Measurements from ENCODE around the gene SLC12A5. TPM values are rescaled to one million over a fixed set of nuclear protein-coding genes. Genes with fewer than 3 reads are reported as not detected.

Gene SLC12A5
- total and polyA plus RNA-seq, 3 donors from 2014 or later = 5.5 to 15.5 (median 9.2) TPM

DNA sequence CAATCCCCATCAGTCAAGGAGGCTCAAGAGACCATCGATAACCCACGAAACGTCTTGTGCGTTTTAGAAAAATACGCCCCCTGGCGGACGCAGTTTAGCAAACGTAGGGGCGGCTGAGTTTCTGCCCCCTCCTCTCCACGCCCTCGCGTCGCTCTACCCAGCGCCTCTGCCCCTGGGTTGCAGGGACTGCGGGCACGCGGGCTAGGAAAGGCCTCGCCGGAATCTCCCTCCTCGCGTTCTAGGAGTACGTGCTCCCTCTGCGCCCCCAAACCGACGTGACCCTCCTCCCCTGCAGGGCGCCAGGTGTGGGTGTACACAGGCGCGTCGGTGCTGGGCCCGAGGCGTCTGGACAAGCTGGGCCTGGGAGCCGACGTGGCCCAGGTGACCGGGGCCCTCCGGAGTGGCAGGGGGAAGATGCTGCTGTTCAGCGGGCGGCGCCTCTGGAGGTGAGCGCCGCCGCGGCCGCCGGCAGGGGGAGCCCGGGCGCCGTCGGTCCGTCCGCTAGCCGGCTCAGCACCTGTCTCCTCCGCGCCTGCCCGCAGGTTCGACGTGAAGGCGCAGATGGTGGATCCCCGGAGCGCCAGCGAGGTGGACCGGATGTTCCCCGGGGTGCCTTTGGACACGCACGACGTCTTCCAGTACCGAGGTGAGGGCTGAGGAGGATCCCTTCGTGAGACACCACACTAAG, 15.0 kb upstream of the SLC12A5 start:
- H3K4me1 ChIP-seq = peaks cover 5% of the 10 kb centered on the region
- peak; percentile 70 for DNase-seq
- no peaks in the 10 kb centered on the region for H3K9me3 ChIP-seq
- TF ChIP-seq, protein P1, sequence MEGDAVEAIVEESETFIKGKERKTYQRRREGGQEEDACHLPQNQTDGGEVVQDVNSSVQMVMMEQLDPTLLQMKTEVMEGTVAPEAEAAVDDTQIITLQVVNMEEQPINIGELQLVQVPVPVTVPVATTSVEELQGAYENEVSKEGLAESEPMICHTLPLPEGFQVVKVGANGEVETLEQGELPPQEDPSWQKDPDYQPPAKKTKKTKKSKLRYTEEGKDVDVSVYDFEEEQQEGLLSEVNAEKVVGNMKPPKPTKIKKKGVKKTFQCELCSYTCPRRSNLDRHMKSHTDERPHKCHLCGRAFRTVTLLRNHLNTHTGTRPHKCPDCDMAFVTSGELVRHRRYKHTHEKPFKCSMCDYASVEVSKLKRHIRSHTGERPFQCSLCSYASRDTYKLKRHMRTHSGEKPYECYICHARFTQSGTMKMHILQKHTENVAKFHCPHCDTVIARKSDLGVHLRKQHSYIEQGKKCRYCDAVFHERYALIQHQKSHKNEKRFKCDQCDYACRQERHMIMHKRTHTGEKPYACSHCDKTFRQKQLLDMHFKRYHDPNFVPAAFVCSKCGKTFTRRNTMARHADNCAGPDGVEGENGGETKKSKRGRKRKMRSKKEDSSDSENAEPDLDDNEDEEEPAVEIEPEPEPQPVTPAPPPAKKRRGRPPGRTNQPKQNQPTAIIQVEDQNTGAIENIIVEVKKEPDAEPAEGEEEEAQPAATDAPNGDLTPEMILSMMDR (IDR thresholded peaks at IDR 0.05) = peak; percentile 46 to 80 (median 60)
- TF ChIP-seq POLR2A (IDR thresholded peaks at IDR 0.05) = no peak
- intact Hi-C loops (cut with DNase I; ENCODE audit: low total_unique reads) = no loop called here
- H3K27me3 ChIP-seq = peaks cover 6% of the 10 kb centered on the region
- peak overlapping the region; percentile 31 to 47 for H3K4me3 ChIP-seq
- WGBS, 2 donors = 2 to 3% methylated on average over 28 to 49 of the region's 67 CpGs
- H3K27ac ChIP-seq = no peak overlapping the region
- H3K36me3 ChIP-seq (ENCODE audit: low read depth, missing control alignments) = no peaks in the 10 kb centered on the region

- TF ChIP-seq, protein P1 (IDR thresholded peaks at IDR 0.05) = no peak
- no peak for TF ChIP-seq POLR2A (IDR thresholded peaks at IDR 0.05)
- intact Hi-C loops (cut with DNase I; ENCODE audit: low total_unique reads) = no loop called here
- WGBS, 2 donors = 33 to 40% methylated on average over 7 of the region's 7 CpGs
- DNase-seq = peak; percentile 45
- no peak overlapping the region for H3K27ac ChIP-seq
- peak overlapping the region; percentile 31 to 47 for H3K4me3 ChIP-seq
- peaks cover 5% of the 10 kb centered on the region for H3K4me1 ChIP-seq
- H3K36me3 ChIP-seq (ENCODE audit: low read depth, missing control alignments) = no peaks in the 10 kb centered on the region
- H3K9me3 ChIP-seq = no peaks in the 10 kb centered on the region
- peaks cover 6% of the 10 kb centered on the region for H3K27me3 ChIP-seq
These were observed 14.3 kb upstream of the SLC12A5 start for GRCh38 chr20:46014517-46015396.

- no peak for DNase-seq
These were observed 11.7 kb upstream of the SLC12A5 start for GRCh38 chr20:46017272-46017671.

DNA sequence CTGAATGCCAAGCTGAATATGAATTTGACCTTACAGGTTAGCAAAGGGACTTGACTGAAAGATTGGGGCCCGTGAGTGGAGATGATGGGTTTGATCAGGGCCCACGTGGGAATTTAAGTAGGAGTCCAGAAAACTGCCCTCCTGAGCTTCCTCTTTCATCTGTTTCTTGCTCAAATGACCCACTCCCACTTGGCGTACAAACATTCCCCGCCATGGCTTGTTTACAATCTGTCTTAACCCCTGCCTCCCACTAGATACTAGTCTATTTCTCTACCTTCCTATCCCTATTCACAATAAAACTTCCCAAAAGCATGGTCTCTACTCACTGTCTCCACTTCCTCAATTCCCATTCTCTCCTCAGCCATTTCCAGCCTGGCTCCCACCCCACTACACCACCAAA, 10.9 kb upstream of the SLC12A5 start:
- intact Hi-C loops (cut with DNase I; ENCODE audit: low total_unique reads) = no loop called here
- WGBS, 2 donors = 59 to 68% methylated on average over 4 of the region's 4 CpGs
- H3K27me3 ChIP-seq = no peaks in the 10 kb centered on the region
- H3K27ac ChIP-seq = no peak overlapping the region
- no peaks in the 10 kb centered on the region for H3K9me3 ChIP-seq
- H3K36me3 ChIP-seq (ENCODE audit: low read depth, missing control alignments) = no peaks in the 10 kb centered on the region
- TF ChIP-seq, protein P1 (IDR thresholded peaks at IDR 0.05) = no peak
- TF ChIP-seq POLR2A (IDR thresholded peaks at IDR 0.05) = no peak
- H3K4me1 ChIP-seq = peaks cover 5% of the 10 kb centered on the region
- no peak for DNase-seq
- H3K4me3 ChIP-seq = no peak overlapping the region

More at GRCh38 chr20:46017272-46017671, 11.7 kb upstream of the SLC12A5 start:
- peaks cover 5% of the 10 kb centered on the region for H3K4me1 ChIP-seq
- H3K9me3 ChIP-seq = no peaks in the 10 kb centered on the region
- no peak overlapping the region for H3K27ac ChIP-seq
- TF ChIP-seq, protein P1 (IDR thresholded peaks at IDR 0.05) = no peak
- no peak for TF ChIP-seq POLR2A (IDR thresholded peaks at IDR 0.05)
- H3K4me3 ChIP-seq = no peak overlapping the region
- 79 to 84% methylated on average over 4 of the region's 4 CpGs for WGBS, 2 donors
- H3K36me3 ChIP-seq (ENCODE audit: low read depth, missing control alignments) = no peaks in the 10 kb centered on the region
- H3K27me3 ChIP-seq = no peaks in the 10 kb centered on the region
- intact Hi-C loops (cut with DNase I; ENCODE audit: low total_unique reads) = no loop called here
